ENCODE measurements around the gene EFNA3.
A peak's percentile ranks its signal among the peaks of the same experiment; 100 is the strongest.

EFNA3 gene

DNA sequence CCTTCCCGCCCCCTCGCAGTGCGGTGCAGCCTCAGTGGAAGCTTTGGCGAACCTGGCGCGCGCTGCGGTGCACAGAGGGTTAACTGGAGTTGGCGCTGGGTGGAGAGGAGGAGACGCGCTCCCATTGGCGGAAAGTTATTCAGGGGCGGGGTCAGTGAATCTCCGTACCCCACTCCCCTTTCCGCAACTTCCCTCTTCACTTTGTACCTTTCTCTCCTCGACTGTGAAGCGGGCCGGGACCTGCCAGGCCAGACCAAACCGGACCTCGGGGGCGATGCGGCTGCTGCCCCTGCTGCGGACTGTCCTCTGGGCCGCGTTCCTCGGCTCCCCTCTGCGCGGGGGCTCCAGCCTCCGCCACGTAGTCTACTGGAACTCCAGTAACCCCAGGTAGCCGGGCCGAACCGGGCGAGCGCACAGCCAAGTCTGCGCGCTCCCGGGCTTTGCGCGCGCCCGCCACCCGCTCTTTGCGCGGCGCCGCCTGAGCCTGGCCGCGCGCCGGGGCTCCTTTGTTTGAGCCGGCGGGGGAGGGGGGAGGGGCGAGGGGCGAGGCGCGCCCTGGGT lies 15.0 kb upstream of the EFNA3 start, which contains the start of gene EFNA4:
TSS of gene EFNA4 (plus strand) at position 191 of the 561 bp plus-strand sequence. CDS start at position 275, 84 bp downstream.
- in situ Hi-C loops (cut with HindIII; ENCODE audit: low pct_ligation_motif_present, low pct_unique_long_range_greater_than_20kb, low sequenced_read_pairs) = no loop called here
- peak; percentile 93 for DNase-seq

DNA sequence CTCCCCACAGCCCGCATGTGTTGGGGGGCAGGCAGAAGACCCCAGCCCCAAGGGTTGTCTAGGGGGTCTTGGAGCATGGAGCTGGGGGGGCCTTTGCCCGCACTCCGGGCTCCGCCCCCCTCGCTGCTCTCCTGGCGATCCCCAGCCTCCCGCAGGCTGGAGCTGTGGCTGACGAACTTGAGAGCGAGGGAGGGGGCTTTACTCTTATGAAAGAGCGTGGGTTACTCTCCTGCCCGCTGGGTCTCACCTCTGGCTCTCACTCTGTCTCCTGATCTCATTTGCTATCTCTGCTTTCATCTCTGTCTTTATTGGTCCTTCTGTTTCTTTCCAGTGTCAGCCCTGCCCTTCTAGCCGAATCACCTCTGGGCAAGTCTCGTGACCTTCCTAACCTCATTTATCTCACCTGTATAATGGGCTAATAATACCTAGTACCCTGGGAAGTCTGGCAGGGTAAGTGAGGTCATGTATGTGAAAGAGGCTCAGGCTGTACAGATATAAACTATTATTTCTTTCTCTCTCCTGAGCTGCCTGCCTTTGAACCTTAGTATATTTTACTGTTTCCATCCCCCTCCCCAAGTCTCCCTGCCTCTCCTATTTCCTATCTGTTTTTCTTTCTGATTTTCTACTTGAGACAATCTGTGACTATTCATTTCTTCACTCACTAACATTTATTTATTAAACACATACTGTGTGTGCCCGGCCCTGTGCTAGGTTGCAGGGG lies 14.4 kb upstream of the EFNA3 start:
- peak; percentile 61 for DNase-seq
- in situ Hi-C loops (cut with HindIII; ENCODE audit: low pct_ligation_motif_present, low pct_unique_long_range_greater_than_20kb, low sequenced_read_pairs) = no loop called here

DNA sequence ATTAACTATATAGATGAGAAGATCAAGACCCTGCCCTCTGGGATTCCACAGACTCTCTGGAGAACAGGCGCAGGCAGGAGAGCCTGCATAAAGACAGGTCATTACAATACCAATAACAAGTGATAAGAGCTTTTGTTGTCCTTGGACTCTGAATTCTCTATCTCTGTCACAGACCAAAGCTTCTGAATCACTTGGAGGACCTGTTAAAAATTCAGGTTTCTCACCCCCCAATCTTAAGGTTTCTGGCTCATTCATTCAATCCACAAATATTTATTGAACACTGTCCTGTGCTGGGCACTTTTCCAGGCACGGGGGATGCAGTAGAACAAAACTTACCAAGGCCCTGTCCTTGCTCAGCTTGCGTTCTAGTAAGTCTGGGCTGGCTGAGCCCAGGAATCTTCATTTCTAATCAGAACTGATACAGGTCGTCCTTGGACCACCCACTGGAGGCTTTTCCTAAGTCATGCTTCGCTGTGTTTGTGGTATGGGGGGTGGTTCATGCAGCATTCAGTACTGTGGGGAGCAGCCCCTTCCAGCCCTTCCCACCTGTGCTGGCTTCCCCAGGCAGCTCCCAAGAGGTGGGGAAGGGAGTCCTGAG lies 13.7 kb upstream of the EFNA3 start:
- DNase-seq = no peak
- in situ Hi-C loops (cut with HindIII; ENCODE audit: low pct_ligation_motif_present, low pct_unique_long_range_greater_than_20kb, low sequenced_read_pairs) = no loop called here

DNA sequence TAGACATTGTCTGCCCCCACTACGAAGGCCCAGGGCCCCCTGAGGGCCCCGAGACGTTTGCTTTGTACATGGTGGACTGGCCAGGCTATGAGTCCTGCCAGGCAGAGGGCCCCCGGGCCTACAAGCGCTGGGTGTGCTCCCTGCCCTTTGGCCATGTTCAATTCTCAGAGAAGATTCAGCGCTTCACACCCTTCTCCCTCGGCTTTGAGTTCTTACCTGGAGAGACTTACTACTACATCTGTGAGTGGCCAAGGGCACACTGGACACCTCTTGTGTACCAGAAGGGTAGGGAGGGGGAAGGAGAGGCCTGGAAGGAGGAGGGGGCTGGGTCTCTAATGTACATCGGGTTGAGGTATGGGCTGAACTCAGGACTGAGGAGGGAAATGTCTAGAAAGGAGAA lies 11.9 kb upstream of the EFNA3 start:
- DNase-seq = no peak
- in situ Hi-C loops (cut with HindIII; ENCODE audit: low pct_ligation_motif_present, low pct_unique_long_range_greater_than_20kb, low sequenced_read_pairs) = no loop called here

DNA sequence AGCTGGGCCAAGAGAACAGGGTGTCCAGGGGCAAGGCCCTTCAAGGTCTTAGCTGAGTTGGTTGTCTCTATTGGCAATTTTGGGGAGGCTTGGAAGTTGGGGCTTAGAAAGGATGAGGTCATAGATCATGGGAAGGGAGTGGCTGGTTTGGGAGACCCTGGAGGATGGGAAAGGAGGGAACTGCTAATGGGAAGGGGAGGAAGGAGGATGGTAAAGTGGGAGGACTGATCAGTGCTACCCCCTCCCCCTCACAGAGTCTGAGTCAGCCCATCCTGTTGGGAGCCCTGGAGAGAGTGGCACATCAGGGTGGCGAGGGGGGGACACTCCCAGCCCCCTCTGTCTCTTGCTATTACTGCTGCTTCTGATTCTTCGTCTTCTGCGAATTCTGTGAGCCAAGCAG lies 10.0 kb upstream of the EFNA3 start:
- in situ Hi-C loops (cut with HindIII; ENCODE audit: low pct_ligation_motif_present, low pct_unique_long_range_greater_than_20kb, low sequenced_read_pairs) = no loop called here
- no peak for DNase-seq

DNA sequence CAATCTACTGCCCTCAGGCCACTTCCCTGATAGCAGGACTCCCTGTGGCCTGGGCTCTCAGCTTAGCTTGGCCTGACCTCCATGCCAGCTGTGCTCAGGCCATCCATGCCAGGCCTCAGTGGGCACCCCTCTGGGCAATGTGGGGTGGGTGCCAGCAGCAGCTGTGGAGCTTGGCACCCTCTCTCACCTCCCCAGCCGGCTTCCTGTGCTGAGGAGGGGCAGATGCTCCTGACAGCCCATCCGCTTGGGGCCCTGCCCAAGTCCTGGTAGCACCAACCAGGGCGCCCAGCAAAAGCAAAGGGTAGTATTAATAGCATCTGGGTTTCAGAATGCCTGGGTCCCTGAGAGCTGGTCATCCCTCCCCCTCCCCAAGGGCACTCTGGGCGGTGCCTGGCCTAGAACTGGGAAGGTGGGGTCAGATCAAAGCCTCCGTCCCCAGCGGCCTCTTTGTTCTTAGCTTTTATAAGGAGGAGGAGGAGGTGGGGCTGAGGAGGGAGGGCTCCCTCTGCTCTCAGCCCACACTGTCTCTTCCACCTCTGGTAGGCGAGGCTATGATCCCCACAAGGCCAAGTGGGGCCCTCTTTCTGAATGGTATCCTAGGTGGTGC lies 9.0 kb upstream of the EFNA3 start:
- in situ Hi-C loops (cut with HindIII; ENCODE audit: low pct_ligation_motif_present, low pct_unique_long_range_greater_than_20kb, low sequenced_read_pairs) = no loop called here
- no peak for DNase-seq

DNA sequence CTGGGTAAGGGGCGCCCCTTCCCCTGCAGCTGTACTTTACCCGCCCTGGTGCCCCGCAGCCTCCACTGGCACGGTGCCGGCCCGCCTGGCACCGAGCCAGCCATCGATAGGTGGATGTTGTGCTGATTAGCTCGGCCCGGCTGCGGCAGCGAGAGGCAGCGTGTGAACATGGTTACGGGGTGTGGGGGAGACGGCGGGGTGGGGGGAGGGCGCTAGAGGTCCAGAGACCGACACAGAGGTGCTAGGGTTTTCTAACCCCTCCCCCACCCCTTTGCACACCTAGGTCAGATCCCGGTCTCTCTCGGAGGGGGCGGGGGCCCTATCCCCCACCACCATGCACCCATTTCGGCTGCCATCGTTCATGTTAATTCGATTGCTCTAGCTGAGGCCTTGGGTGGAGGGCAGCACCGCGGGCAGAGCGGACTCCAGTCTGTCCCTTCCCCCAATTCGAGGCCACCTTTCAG lies 8.4 kb upstream of the EFNA3 start:
- in situ Hi-C loops (cut with HindIII; ENCODE audit: low pct_ligation_motif_present, low pct_unique_long_range_greater_than_20kb, low sequenced_read_pairs) = no loop called here
- no peak for DNase-seq

DNA sequence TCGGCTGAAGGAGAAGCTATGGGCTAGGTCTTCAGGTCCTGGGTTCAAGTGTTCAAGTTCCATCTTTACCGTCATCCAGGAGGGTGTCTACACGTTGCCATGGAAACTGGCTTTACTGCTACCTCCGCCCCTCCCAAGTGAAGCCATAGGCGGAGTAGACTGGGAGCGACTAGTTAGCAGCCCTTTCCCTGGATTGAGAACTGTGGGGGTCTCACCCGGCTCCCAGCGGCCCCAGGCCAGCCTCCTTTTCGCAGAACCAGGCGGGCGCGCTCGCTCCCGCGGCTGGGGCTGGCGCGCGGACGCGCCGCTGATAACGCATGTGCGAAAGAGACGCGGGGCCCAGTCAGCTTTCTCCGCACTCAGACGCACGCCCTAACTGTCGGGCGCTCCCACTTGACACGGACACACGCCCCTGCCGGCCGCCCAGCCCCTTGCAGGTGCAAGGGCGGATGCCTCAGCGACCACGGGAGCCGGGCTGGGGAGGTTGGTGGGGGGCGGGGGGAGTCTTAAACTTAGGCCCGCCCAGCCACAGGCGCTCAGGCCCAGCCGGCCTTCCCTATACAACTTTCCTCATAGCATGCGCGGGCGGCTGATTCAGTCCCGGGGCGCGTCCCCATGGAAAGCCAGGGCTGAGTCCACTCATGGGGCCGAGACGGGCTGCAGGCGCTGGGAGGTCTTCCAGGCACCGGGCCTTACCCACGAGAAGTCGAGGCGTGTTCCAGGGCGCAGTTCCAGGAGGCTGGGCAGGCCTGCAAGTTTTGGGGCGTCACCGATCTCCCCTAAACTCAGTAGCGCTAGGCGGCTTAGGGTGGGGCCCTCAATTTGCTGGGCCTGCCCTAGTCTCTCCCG lies 7.7 kb upstream of the EFNA3 start:
- peak; percentile 88 for DNase-seq
- in situ Hi-C loops (cut with HindIII; ENCODE audit: low pct_ligation_motif_present, low pct_unique_long_range_greater_than_20kb, low sequenced_read_pairs) = no loop called here

DNA sequence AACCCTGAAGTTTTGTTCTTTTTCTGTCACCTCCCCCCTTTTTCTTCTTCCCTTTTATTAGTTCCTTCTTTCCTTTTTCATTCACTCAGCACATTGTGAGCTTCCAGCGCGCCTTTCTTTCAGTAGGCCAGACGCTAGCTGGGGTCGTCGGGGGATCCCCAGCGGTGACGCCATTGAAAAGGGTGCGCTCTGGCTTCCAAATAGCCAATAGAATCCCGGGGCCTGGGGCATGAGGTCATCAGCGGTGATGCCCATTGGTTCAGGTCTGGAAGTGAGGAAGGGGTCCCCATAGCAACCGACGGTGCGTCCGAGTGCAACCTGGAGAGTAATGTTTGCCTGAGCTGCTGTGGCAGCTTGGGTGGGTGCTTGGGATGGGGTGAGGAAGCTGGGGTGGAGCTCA lies 6.9 kb upstream of the EFNA3 start:
- in situ Hi-C loops (cut with HindIII; ENCODE audit: low pct_ligation_motif_present, low pct_unique_long_range_greater_than_20kb, low sequenced_read_pairs) = no loop called here
- DNase-seq = no peak

DNA sequence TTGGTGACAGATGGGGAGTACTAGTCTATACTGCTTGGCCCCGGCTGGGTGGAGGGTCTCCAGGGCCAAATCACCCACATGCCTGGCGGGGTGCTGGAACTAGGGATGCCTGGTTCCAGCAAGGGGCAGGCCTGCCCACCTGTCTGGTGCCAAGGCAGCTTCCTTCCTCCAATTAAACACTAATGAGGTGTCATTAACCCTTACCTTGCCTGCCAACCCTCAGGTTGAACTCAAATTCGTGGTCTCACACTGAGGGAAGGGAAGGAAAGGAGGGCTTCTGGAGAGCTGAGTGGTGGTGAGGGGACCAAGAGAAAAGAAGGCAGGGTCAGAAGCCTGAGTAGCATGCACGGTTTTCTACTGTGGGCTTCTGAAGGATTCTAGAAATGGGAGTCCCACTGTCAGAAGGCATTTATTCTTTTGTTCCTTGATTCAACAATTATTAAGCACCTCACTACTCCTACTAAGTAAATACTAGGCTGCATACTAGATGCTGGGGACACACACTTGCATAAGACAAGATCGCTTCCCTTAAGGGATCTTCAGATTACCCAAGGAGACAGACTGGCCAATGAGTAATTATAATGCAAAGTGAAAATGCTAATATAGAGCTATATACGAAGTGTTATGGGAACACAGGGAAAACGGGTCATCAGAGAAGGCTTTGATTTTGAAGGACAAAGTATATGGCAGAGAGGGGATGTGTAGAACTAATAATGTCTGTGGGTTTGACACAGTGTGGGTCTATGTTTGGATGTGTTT lies 5.9 kb upstream of the EFNA3 start:
- in situ Hi-C loops (cut with HindIII; ENCODE audit: low pct_ligation_motif_present, low pct_unique_long_range_greater_than_20kb, low sequenced_read_pairs) = no loop called here
- no peak for DNase-seq

DNA sequence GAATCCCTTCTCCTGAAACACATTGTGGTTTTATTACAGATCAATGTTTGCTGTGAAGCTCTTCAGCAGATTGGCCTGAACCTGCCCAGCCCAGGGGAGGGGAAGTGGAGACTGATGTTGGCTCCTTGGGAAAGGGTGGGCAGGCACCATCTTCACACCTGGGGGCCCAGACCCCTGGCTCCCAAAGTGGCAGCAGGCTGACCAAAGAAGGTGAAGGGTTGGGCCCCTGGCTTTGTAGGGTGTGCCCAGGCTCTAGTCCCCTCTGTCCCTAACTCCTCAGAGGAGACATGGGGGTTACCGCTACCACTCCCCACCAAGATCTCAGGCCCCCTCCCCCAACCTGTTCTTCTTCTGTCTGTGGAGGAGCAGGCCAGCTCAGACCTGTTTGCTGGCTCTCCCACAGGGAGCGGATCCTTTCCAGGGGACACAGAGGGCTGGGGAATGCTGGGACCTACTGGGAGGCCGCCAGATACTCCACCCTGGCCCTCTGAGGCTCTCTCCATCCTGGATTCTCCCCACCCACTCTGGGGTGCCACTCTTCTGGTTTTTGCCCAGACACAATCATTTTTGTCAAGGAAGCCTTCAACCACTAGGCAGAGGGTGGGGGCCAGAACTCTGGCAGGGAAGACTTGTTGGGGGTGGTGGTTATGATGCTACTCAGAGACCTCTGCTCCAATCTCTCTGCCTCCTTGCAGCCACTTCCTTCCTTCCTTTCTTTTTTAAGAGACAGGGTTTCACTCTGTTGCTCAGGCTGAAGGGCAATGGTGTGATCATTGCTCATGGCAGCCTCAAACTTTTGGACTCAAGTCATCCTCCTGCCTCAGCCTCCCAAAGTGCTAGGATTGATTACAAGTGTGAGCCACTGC lies 5.0 kb upstream of the EFNA3 start:
- in situ Hi-C loops (cut with HindIII; ENCODE audit: low pct_ligation_motif_present, low pct_unique_long_range_greater_than_20kb, low sequenced_read_pairs) = no loop called here
- DNase-seq = no peak

DNA sequence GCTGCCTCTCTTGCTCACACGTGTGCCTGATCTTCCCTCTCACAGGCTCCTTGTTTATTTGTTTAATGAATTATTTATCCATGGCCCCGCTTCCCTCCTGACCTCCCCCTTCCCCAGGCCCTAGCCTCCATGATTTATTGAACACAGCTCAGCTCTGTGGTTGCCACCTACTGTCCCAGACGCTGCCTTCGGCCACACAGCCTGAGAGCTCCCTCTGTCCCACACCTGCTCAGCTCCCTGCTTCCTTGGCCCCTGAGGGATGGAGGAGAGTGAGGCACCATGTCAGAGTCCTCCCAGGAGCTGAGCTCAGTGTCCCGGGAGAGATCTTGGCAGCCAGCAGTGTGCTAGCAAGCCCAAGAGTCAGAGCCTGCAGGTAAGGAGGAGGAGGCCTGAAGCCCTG lies 3.1 kb upstream of the EFNA3 start:
- in situ Hi-C loops (cut with HindIII; ENCODE audit: low pct_ligation_motif_present, low pct_unique_long_range_greater_than_20kb, low sequenced_read_pairs) = no loop called here
- no peak for DNase-seq

DNA sequence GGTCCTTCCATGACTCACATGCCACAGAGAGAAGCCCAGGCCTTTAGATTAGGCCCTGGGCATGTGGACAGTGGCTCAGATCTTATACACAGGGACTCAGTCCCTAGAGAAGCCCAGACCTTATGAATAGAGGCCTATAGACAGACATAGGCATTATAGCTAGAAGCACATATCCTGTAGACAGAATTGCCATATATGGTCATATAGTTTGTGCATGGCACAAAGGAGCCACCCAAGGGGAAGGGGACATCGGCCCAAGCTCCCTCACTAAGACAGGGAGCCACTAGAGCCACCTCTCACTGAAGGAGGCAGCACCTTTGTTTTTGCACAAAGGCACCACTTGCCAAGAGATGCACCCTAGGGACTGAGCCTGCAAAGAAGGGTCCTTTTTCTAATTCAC lies 2.3 kb upstream of the EFNA3 start:
- in situ Hi-C loops (cut with HindIII; ENCODE audit: low pct_ligation_motif_present, low pct_unique_long_range_greater_than_20kb, low sequenced_read_pairs) = no loop called here
- DNase-seq = no peak

DNA sequence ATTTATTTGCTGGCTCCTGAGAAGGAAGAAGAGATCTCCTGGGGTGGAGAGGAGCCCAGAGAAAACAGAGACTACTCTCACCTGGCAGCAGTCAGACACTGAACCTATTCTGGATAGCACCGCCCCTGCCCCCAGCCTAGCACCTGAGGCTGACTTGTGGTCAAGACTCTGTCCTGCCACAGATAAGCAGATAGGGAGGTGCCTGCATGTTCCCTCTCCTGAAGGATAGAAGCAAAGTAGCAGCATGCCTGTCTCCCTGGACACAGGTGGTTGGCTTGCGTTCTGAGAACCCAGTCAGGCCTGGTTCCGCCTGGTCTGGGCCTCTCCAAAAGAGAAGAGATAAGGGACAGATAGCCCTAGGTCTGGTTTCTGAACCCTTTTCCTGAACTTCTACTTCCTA lies 1.3 kb upstream of the EFNA3 start:
- no peak for DNase-seq
- in situ Hi-C loops (cut with HindIII; ENCODE audit: low pct_ligation_motif_present, low pct_unique_long_range_greater_than_20kb, low sequenced_read_pairs) = no loop called here

DNA sequence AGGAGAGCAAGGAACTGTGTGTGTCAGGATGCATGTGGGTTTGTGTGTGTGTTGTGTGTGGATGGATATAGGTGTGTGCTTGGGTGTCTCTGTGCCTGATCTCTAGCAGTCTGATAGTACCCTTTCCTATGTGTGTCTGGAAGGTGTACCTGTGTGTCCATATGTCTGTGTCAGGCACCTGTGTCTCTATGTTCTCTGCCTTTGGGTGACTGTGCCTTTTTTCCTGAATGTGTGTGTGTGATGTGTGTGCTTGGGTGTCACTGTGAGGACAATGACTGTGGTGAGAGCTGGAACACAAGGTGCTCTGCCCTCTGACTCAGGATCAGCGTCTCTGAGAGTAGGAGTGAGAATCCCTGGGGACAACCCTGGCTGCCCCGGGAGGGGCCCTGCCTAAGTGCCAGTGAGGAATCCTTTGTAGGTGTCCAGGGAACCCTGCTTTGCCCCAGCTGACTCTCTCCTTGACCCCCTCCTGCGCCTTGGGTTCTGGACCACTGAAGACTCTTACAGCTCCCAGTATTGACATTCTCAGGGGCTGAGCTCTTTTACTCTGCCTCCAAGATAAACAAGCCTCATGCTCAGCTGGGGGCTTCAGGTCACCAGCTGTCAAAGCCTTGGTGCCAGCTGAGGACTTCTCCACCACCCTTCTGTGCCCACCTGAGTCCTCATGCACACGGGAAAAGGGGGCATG lies 735 bp upstream of the EFNA3 start:
- DNase-seq = no peak
- in situ Hi-C loops (cut with HindIII; ENCODE audit: low pct_ligation_motif_present, low pct_unique_long_range_greater_than_20kb, low sequenced_read_pairs) = no loop called here

DNA sequence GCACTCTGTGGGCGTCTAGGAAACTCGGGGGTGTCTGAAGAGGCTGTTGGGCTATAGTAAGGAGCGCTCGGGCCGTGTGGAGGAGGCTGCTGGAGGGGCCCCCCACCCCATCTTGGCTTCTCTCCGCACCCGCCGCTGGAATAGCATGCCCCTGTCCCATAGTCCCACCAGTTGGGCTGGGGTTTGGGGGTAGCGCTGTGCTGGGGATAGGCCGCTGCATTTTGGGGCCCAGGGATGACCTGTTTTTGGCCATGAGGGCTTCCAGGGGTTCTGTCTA lies 511 bp downstream of the EFNA3 start:
- no peak for DNase-seq
- in situ Hi-C loops (cut with HindIII; ENCODE audit: low pct_ligation_motif_present, low pct_unique_long_range_greater_than_20kb, low sequenced_read_pairs) = no loop called here
